Kidney capillary endothelial cell (primary cell): Measurements from ENCODE around the gene SMNDC1.
"Not testable (repeated sequence)": the region's sequence is repeated elsewhere in the genome, so short reads cannot be mapped to it uniquely, and the experiment has no call there.

Source experiments
- DNase-seq: peaks from one replicate; pipeline ENCODE4 v3.0.0-alpha.2; 2018; ENCODE audit warnings: low spot score

The SMNDC1 gene

GRCh38 chr10:110279407-110279986 lies 25.2 kb downstream of the SMNDC1 start:
- peak; percentile 62 for DNase-seq

GRCh38 chr10:110278562-110279406 lies 25.9 kb downstream of the SMNDC1 start:
- DNase-seq = no peak

- no peak for DNase-seq
Observed at GRCh38 chr10:110277591-110277990, 27.1 kb downstream of the SMNDC1 start.

- no peak for DNase-seq
Observed at GRCh38 chr10:110276603-110277002, 28.1 kb downstream of the SMNDC1 start.

GRCh38 chr10:110275128-110275729 lies 29.5 kb downstream of the SMNDC1 start:
- DNase-seq = no peak

DNA sequence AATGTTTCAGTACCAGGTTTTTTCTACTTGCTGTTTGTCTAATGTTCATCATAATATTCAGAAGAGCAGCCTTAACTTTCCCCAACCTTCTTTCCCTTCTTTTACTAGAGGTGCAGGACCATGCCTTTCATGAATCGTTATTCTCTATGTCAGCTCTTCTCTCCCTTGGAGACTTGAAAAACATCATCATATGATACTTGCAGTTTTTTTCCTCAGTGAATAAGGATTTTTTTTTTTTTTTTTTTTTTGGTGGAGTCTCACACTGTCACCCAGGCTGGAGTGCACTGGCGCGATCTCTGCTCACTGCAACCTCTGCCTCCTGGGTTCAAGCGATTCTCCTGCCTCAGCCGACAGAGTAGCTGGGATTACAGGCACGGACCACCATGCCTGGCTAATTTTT lies 30.1 kb downstream of the SMNDC1 start:
- no peak for DNase-seq

DNA sequence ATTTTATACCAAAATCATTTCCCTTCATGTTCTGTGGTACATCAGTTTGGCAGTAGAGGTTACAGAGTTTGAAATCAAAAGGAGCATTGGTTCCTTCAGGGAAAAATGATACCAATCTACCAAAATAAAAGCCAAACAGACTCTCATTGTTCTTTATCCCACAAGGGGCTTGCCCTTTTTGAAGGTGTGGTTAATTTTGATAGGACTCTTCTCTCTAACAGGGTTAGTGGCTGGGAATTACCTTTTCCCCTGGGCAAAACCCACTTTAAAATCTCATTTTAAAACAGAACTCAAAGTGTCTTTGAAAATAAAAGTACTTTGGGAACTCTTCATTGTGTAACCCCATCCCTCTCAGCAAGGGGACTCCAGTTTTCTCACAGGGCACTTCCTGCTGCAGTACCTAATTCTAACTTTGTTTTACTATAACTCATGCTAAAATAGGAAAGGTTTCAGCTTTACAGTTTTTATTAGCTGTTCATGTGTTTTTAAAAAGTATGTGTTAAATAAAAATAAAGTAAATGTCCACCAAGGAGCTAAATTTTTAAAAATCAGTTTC lies 30.6 kb downstream of the SMNDC1 start:
- no peak for DNase-seq

GRCh38 chr10:110273474-110273873 lies 31.2 kb downstream of the SMNDC1 start:
- no peak for DNase-seq

GRCh38 chr10:110272995-110273394 lies 31.7 kb downstream of the SMNDC1 start:
- not testable (repeated sequence) for DNase-seq

- DNase-seq = no peak
Observed at GRCh38 chr10:110269374-110270318, 35.1 kb downstream of the SMNDC1 start.

DNA sequence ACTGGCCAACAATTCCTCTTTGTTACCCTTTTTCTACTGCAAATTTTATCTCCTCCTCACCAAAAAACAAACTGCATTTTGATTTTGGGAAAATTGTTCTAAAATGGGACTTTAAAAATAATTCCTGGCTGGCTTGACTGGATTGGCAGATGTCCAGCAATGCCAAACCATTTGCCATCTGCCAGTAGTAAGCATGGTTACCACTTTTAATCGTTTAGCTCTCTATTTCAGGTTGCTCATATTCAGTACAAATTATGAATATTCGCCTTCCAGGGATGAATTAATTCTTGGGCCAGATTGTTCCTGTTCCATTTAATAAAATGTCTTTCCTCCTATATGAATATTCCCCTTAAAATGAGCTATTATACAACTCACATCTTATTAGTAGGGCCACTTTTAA lies 35.7 kb downstream of the SMNDC1 start:
- no peak for DNase-seq

GRCh38 chr10:110268442-110268841 lies 36.3 kb downstream of the SMNDC1 start:
- DNase-seq = no peak

DNA sequence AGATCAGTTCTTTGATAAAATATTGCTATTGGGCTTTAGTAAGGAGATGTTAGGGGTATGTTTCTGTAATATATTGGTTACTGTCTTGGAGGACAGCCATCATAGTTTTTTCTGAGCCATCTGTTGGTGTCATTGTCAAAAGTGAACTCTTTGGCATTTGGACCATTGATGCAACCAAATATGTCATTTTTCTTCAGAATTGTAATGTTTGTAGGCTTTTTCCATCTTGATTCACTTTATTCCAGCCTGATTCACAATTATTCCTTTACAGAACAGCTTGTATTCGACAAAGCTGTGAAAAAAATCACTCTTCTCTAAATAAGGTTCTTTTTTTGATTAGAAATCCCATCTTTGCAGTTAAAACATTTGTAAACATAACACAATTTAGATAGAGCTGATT lies 37.4 kb downstream of the SMNDC1 start:
- DNase-seq = no peak

- no peak for DNase-seq
Observed at GRCh38 chr10:110265573-110266193, 39.0 kb downstream of the SMNDC1 start.

DNA sequence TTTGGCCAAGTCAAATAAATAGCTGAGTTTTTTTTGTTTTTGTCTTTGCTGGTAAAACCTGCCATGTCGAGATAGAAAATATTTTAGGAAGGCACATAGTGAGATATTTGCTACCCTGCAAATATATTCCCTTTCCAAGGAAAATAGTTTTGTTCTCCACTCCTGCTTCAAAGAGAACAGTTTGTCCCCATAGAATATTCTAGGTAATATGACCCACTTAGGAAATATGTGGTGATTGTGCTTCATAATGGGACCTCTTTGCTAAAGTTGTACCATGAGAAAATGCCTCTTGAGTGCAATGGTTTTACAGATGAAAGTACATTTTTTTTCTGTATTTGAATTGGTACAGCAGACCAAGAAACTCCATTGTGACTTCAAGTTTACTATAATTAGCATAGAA lies 41.6 kb downstream of the SMNDC1 start:
- no peak for DNase-seq

GRCh38 chr10:110260746-110261477 lies 43.8 kb downstream of the SMNDC1 start:
- DNase-seq = no peak

- no peak for DNase-seq
Observed at GRCh38 chr10:110259317-110259716, 45.4 kb downstream of the SMNDC1 start.

DNA sequence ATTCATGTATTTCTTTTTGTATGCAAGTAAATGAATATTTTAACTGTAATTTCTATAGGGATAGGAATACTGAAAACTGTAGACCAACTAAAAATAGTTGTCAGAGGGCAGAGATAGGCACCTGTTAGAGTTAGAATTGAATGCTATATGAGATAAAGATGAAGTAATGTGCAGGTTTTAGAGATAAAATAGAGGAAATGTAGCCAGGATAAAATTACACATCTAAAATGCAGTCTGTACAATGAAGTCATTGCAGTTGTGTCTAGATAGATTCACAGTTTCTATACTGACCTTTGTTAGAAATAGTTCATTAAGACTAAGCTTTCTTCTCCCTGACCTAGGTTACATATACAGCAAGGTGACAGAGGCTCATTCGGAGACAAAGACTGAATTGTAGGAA lies 46.2 kb downstream of the SMNDC1 start:
- no peak for DNase-seq

DNA sequence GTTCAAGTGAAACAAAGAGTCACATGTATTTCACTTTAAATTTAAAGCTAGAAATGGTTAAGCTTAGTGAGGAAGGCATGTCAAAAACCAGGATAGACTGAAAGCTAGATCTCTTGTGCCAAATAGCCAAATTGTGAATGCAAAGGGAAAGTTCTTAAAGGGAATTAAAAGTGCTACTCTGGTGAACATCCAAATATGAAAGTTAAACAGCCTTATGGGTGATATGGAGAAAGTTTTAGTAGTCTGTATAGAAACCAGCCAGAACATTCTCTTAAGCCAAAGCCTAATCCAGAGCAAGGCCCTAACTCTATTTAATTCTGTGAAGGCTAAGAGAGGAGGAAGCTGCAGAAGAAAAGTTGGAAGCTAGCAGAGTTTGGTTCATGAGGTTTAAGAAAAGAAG lies 50.3 kb downstream of the SMNDC1 start:
- no peak for DNase-seq

DNA sequence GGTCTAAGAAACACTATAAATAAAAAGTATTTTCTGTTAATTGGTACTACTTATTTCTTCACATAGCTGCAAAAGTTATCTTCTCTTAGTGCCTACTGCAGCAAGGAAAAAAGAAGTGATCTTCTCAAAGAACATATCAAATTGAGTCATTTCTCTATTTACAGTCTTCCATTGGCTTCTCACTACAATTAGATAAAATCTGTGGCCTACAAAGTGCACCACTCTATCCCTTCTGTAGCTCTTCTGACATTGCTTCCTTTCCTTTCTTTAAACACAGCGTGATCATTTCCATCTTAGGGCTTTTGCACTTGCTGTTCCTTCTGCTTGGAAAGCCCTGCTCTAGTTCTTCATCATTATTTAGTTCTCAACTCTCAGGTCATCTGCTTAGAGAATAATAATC lies 52.6 kb downstream of the SMNDC1 start:
- DNase-seq = no peak

DNA sequence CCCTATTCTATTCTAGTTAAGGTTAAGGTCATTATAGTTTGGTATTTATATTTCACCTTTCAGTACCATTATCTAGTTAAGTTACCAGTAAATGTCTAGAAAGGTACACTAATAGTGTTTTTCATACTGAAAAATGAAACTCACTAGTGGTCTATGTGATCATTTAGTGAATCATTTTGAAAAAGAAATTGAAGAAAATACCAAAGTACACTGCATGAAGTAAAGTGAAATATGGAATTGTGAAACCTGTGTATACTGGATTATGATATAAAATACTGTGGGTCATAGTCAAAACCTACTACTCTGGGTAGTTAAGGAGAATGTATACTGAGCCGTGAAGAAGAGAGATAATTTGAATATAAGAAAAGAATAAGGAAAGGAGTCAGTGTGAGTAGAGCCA lies 53.3 kb downstream of the SMNDC1 start:
- DNase-seq = not testable (repeated sequence)
